ENCODE data around the gene PDE6A.
"Not testable (repeated sequence)": the region's sequence is repeated elsewhere in the genome, so short reads cannot be mapped to it uniquely, and the experiment has no call there.

The PDE6A gene

GRCh38 chr5:149951138-149951749 is 6.7 kb upstream of the PDE6A start:
- DNase-seq: no peak

GRCh38 chr5:149948993-149949392 is 4.4 kb upstream of the PDE6A start:
- DNase-seq: no peak

GRCh38 chr5:149946118-149946517 is 1.5 kb upstream of the PDE6A start:
- DNase-seq: no peak

GRCh38 chr5:149943177-149943949 is 1.2 kb downstream of the PDE6A start:
- DNase-seq: peak; percentile 28

DNA sequence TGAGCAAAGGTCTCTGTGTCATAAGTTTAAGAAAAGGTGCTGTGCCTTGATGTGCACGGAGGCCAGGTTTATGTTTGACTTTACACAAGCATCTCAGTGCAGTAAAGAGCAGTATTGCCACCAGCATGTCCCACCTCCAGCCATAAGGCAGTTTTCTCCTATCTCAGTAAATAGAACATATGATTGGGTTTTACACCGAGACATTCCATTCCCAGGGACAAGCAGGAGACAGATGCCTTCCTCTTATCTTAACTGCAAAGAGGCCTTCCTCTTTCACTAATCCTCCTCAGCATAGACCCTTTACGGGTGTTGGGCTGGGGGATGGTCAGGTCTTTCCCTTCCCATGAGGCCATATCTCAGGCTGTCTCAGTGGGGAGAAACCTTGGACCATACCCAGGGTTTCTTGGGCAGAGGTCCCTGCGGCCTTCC is 1.8 kb downstream of the PDE6A start:
- not testable (repeated sequence) for DNase-seq

GRCh38 chr5:149942199-149942598 is 2.4 kb downstream of the PDE6A start:
- no peak for DNase-seq

DNA sequence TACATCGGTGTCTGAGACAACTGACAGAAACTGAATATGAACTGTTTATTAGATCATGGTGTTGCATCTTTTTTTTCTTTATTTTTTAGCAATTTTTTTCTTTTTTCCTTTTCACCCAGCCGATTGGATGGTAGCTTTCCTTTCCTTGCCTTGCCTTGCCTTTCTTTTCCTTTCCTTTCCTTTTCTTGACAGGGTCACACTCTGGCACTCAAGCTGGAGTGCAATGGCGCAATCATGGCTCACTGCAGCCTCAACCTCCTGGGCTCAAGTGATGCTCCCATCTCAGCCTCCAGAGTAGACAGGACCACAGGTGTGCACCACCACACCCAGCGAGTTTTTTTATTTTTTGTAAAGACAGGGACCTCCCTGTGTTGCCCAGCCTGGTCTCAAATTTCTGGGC is 2.8 kb downstream of the PDE6A start:
- DNase-seq: no peak

DNA sequence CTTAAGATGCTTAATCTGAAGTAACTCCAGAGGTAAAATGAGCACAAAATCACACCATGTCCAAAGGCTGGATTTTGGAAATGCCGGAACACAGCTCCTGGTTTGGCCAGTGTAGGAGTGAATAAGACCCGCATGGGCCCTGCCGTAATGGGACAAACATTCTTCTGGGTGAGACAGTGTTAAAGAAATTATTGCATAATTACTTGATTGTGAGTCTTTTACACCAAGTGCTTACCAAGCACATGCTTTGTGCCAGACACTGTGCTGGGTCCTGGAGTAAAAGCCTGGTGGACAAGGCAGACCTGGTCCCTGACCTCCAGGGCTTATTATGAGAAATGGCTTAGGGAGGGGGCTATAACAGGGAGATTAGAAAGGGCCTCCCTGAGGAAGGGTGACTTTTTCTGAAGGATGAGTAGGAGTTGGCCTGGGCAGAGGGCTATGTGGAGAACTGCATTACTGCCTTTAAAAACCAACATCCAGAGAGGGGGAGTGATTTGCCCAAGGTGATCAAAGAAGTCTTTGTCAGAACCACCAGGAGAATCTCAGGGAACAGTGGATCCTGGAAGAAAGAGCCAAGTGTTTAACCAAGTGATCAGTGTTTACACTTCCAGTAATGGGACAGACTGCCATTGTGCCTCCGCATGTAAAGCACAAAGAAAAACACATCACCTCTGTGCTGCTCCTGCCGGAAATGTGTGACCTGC is 3.5 kb downstream of the PDE6A start:
- no peak for DNase-seq

DNA sequence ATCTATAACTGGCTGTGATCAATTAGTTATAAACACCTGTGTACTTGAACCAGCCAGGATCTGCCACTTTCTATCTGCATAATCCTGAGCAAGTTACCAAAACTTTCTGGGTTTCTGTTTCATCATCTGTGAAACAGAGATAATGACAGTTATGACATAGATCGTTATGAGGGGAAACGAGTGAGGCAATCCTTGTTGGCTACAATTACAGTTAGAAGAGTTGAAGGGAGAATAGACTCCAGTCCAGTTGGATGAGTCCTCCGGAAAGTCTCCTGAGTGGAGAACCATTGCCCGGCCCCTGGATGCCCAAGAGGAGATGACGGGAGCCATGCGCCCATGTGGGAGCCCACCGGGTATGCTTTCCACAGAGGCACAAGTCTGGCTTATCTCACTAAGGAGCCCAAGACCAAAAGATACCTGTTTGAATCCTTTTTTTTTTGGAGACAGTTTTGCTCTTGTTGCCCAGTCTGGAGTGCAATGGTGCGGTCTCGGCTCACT is 4.5 kb downstream of the PDE6A start:
- no peak for DNase-seq

- DNase-seq: no peak
Measured at GRCh38 chr5:149939546-149939945, 5.0 kb downstream of the PDE6A start.

DNA sequence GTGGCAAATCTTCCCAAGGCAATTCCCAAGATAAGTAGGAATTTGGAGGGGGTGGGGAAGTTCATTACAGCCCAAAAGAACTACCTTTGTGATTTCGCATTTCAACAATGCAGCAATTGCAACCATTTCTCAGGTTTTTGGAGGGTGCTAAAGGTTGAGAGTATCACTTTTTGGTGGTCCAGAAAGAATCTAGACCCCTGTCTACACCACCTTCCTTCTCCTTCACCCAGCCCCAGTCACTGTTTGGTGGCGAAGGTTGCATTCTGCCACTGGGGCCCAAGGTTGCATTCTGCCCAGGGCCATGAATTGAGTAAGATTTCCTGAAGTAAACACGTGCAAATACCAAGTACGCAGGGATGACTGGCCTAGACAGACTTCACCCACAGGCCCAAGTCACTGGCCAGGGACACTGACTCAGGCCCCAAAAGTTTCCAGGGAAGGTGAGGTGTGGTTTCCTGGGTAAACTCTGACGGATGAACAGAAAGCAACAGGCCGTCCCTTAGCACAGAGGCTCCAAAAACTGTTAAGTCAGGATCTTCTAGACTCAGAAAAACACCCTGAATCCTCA is 5.7 kb downstream of the PDE6A start:
- DNase-seq: no peak

GRCh38 chr5:149938279-149938678 is 6.3 kb downstream of the PDE6A start:
- no peak for DNase-seq

DNA sequence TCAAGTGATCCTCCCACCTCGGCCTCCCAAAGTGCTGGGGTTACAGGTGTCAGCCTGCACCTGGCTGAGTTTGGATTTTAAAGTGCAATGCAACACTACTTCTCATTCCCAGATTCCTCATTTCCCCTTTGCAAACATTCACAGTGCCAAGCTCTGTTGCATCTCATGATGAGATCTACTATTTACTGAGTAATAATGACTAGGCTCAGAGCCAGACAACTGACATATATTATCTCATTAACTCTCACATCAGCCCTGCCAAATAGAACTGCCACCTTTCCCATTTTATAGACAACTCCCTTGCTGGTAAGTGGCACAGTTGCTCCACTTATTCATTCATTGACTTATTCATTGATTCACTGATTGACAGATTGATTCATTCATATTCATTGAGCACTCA is 7.0 kb downstream of the PDE6A start:
- DNase-seq: peak; percentile 85

DNA sequence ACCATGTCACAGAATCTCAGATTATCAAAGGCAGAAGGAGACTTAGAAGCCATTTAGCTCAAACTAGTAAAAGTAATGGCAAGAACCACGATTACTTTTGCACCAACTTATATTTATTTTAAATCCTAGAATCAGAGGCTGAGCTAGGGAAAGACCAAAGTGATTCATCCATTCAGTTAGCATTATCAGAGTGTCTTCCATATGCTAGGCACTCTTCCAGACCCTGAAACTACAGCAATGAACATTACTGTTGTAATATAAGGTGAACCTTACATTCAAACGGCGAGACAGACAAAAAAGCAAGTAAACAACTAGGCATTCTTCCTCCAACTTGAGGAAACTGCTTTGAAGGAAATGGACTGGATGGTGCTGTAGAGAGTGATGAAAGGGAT is 7.9 kb downstream of the PDE6A start:
- DNase-seq: no peak

DNA sequence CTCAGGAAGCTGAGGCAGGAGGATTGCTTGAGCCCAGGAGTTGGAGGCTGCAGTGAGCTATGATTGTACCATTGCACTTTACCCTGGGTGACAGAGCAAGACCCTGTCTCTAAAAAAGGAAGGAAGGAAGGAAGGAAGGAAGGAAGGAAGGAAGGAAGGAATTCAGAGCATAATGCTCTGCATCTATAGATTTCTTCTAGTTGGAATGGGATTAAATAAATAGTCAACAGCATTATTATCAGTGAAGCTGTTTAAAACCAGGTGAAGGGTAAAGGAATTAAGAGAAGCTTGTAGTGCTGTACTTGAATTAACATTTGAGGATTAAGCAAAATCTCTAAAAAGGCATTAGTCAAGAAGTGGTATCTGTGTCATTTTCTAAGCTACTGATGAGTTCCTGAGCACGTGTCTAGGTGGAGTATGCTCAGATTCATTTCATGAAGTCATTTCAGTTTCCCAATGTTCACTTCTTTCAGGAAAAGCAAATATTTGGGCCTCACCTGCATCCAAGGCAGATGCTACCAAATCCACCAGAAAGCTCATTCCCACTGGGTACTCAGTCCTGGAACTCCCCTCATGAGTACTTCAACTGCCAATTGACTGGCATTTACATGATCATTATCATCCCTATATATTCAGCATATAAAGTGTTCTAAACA is 8.4 kb downstream of the PDE6A start:
- DNase-seq: no peak

DNA sequence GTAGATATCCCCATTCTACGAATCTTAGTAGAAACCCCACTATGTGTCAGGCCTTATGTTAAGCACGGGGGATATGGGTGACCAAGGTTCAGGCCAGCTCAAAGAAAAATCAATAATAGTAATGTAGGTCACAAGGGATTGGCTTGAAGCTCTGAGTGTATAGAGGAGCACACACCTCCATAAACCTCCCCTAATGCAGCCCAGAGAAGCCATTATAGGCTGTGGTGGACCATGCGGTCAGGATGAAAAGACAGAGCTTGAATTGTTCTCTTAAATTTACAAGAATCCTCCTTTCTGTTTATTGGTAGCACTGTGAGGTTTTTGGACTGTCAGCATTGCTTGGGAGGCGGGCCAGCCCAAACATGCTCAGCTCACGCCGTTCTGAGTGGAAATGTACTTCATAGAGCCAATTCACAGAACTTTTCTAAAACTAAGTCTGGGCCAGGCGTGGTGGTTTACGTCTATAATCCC is 9.1 kb downstream of the PDE6A start:
- DNase-seq: no peak

DNA sequence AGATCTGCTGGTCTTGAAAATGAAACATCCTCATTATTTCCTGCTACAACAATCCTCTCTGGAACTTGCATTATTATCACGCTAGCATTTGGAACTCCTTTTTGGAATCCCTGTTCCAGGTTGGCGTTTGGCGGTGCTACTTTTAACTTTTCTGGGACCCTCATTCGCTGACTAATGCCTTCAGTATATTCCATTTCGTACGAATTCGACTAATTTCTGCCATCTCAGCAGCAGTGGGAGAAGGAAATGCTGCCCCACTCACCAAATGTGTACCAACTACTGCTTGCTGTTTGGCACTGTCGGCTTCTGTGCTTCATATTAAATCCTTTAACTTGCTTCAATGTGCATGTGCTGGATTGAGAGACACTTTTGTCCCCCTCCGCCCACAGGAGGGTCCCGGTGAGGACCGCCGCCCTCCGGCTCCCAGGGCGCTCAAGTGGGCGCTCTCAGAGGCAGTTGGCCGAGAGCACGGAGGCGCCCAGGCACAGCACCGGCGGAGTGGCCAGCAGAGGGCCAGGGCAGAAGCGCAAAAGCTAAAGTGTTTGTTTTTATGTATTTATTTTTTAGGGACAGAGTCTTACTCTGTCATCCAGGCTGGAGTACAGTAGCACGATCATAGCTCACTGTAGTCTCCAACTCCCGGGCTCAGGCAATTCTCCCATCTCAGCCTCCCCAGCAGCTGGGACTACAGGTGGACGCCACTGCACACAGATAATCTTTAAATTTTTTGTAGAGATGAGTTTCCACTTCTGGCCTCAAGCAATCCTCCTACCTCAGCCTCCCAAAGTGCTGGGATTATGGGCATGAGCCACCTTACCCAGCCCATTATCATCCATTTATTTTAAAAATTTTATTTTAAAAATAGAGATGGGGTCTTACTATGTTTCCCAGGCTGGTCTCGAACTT is 11.9 kb downstream of the PDE6A start:
- no peak for DNase-seq

DNA sequence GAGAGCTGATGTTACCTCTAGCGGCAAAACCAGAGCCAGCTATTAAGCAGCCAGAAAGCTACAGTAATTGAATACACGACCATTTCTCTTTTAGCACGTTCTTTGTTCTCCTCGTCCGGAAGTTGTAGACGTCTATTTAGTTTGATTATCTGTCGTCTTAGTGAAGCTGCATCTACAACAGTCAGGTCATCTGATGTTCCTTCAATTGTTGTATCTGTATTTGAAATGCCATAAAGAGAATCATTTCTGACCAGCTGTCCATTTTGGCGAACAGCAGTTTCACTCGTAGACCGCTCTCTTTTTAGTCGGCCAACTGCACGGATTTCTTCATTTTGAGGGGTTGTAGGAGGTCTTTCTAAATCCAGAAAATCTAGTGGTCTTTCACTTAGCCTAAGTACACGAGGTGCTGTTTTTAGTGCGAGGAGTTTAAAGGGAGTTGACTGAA is 12.6 kb downstream of the PDE6A start:
- DNase-seq: no peak

DNA sequence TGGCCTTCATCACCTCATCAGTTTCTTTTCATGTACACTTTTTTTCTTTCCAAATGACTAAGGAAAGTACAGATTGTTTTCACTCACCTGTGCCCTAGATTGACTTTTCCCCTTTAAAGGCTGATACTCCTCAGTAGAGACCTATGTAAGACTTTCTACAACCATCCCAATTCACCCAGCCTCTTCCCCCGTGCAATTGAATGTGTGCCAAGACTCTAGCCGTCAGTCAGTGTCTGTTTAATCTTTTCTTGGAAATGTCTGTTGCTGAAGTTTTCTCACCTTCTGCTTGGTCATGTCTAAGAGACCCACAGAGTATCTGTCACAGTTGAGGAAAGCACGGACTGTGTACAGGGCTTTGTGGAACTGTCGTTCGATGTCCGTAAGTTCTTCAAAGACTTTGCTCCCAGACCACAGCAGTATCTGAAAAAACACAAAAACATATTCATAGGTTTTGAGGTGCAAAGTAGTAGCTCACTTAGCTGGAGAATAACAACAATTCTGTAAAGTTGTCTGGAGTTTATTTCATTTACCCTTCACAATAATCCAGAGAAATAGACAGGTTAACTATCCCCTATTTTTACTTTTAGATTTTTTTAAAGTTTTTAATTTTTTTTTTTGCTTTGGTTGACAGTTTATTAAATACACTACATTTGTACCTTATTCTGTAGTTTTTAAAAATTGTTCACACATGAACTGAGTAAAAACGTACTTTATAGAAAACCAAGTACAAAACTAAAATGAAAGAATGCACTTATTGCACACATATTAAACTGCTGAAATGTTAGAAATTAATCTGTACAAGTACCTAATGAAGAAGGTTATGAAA is 13.6 kb downstream of the PDE6A start:
- no peak for DNase-seq

GRCh38 chr5:149930043-149930748 is 14.4 kb downstream of the PDE6A start:
- no peak for DNase-seq
